HG02852 (cell line): ENCODE data around the gene RALGAPA1.
A peak's percentile ranks its signal among the peaks of the same experiment; 100 is the strongest.

ENCODE experiments used
- ATAC-seq: cut with Tn5 transposase; IDR thresholded peaks from one replicate; pipeline ENCODE4 v1.9.1; 2021; ENCODE audit warnings: mild to moderate bottlenecking, moderate library complexity; ENCODE audit not compliant: unreplicated experiment

RALGAPA1 gene

GRCh38 chr14:35556548-35556947 lies 252.5 kb downstream of the RALGAPA1 start:
- no peak for ATAC-seq

- ATAC-seq, result no peak
These were observed 255.3 kb downstream of the RALGAPA1 start for GRCh38 chr14:35553808-35554207.

GRCh38 chr14:35551081-35551480 lies 258.0 kb downstream of the RALGAPA1 start:
- ATAC-seq, result no peak

- ATAC-seq, result no peak
These were observed 259.5 kb downstream of the RALGAPA1 start for GRCh38 chr14:35549551-35549950.

- ATAC-seq, result no peak
These were observed 266.1 kb downstream of the RALGAPA1 start for GRCh38 chr14:35543006-35543405.

- ATAC-seq, result no peak
These were observed 269.1 kb downstream of the RALGAPA1 start for GRCh38 chr14:35539969-35540368.

- peak; percentile 4 for ATAC-seq
These were observed 273.5 kb downstream of the RALGAPA1 start for GRCh38 chr14:35535483-35536112.

GRCh38 chr14:35534873-35535482 lies 274.1 kb downstream of the RALGAPA1 start:
- ATAC-seq, result peak; percentile 54

GRCh38 chr14:35534208-35534872 lies 274.8 kb downstream of the RALGAPA1 start:
- ATAC-seq, result peak; percentile 14

- peak; percentile 82 for ATAC-seq
These were observed 275.5 kb downstream of the RALGAPA1 start, which contains the start of gene INSM2 for GRCh38 chr14:35533357-35534207. Gene INSM2 (plus strand): TSS chr14:35534164. CDS start chr14:35534253, 89 bp downstream.

GRCh38 chr14:35532783-35533356 lies 276.2 kb downstream of the RALGAPA1 start:
- peak; percentile 8 for ATAC-seq

GRCh38 chr14:35531960-35532747 lies 276.9 kb downstream of the RALGAPA1 start:
- no peak for ATAC-seq

GRCh38 chr14:35526962-35527361 lies 282.1 kb downstream of the RALGAPA1 start:
- no peak for ATAC-seq

GRCh38 chr14:35525695-35526094 lies 283.4 kb downstream of the RALGAPA1 start:
- ATAC-seq, result no peak

GRCh38 chr14:35519986-35520385 lies 289.1 kb downstream of the RALGAPA1 start:
- no peak for ATAC-seq

- no peak for ATAC-seq
These were observed 293.2 kb downstream of the RALGAPA1 start for GRCh38 chr14:35515916-35516315.

GRCh38 chr14:35512765-35513164 lies 296.3 kb downstream of the RALGAPA1 start:
- ATAC-seq, result no peak

GRCh38 chr14:35509846-35510245 lies 299.2 kb downstream of the RALGAPA1 start:
- no peak for ATAC-seq

- no peak for ATAC-seq
These were observed 302.2 kb downstream of the RALGAPA1 start for GRCh38 chr14:35506927-35507326.

- no peak for ATAC-seq
These were observed 302.6 kb downstream of the RALGAPA1 start for GRCh38 chr14:35506461-35506860.
